Astrocyte of the spinal cord (primary cell): ENCODE measurements around the gene RET.

Experiments used
- DNase-seq: peaks from one replicate; pipeline ENCODE4 v3.0.0; 2011; ENCODE audit warnings: low read depth, low spot score
- H3K4me3 ChIP-seq: 2 replicates; pipeline ENCODE4 v1.5.1; 2011; ENCODE audit warnings: low read depth, mild to moderate bottlenecking, low read length, moderate library complexity
- in situ Hi-C: cut with HindIII; loops from 2 replicates; pipeline ENCODE4 v1.10.0; 2017; ENCODE audit warnings: low sequenced_read_pairs
- TF ChIP-seq, protein P1 (sequence below): IDR thresholded peaks from 2 replicates; pipeline ENCODE4 v1.5.1; 2012; ENCODE audit warnings: low read depth, mild to moderate bottlenecking, low read length, inconsistent platforms

The RET gene

GRCh38 chr10:43056568-43057011 lies 20.3 kb upstream of the RET start:
- in situ Hi-C loops: no loop called here

DNA sequence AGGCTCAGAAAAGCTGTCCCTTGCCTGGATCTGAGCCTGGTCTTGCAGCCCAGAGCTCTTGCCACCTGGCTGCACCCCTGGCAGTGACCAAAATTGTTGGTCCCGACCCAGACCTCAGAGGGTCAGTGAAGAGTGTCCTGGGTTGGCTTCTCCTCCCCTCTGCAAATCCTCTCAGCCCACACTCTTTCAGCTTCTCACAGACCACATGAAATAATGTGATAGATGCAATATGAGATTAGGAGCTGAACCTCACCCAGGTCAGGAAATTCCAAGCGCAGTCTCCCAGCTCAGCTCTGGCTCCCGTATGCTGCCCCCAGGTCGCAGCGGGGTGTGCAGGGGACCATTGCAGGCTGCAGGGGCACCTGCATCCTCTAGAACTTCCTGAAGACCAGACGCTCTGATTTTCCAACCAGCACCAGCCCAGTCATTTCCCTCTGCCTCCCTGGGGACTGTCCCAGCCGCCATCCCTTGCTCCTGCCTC lies 19.6 kb upstream of the RET start:
- in situ Hi-C loops: no loop called here
- TF ChIP-seq, protein P1, sequence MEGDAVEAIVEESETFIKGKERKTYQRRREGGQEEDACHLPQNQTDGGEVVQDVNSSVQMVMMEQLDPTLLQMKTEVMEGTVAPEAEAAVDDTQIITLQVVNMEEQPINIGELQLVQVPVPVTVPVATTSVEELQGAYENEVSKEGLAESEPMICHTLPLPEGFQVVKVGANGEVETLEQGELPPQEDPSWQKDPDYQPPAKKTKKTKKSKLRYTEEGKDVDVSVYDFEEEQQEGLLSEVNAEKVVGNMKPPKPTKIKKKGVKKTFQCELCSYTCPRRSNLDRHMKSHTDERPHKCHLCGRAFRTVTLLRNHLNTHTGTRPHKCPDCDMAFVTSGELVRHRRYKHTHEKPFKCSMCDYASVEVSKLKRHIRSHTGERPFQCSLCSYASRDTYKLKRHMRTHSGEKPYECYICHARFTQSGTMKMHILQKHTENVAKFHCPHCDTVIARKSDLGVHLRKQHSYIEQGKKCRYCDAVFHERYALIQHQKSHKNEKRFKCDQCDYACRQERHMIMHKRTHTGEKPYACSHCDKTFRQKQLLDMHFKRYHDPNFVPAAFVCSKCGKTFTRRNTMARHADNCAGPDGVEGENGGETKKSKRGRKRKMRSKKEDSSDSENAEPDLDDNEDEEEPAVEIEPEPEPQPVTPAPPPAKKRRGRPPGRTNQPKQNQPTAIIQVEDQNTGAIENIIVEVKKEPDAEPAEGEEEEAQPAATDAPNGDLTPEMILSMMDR: no peak
- DNase-seq: no peak
- H3K4me3 ChIP-seq: no peak overlapping the region

More at GRCh38 chr10:43056568-43057011, 20.3 kb upstream of the RET start:
- TF ChIP-seq, protein P1: no peak
- H3K4me3 ChIP-seq: no peak overlapping the region
- DNase-seq: no peak

DNA sequence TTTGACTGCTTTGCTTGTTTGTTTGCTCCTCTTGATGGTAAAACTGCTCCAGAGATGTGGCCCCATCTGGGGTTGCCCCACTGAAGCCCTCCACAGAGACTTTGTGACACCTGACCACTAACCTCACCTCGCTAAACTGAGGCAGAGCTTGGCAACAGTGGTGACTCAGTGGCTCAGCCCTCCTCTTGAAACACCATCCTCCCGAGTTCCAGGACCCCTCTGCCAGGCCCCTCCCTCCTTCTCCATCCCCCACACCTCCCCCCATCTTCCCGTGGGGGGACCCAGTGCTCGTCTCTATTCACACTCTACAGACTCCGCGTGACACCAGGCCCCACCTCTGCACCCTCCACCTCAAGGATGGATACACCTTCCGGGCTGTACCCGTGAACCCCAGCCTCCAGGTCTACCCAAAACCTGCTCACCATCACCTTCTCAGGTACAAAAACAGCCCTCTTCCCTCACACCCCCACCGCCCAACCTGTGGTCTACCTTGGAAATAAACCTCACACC lies 19.0 kb upstream of the RET start:
- TF ChIP-seq, protein P1: no peak
- DNase-seq: no peak
- no peak overlapping the region for H3K4me3 ChIP-seq
- in situ Hi-C loops: no loop called here

DNA sequence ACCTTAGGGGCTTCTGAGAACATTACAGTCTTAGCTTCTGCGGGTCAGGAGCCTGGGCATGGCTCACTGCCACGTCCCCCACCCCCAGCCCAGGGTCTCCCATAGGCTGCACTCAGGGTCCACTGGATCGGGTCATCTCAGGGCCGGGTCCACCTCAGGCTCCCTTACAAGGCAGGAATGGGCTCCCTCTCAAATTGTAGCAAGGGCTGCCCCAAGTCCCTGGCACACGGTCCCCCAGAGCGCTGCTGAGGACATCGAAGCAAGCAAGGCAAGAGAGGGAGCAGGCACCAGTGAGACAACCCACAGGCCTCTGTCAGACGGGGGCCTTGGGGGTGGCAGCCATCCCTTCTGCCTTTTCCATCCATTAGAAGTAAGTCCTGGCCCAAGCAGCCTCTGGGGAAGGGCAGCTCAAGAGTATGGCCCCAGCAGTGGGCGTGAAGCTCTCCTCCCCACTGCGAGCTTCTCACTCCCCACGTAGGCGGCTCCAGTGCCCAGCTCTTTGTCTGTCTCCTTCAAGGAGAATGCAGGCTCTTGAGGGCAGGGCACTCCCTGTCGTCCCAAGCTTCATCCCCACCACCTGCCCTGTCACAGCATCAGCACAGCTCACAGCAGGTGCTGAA lies 18.0 kb upstream of the RET start:
- no peak overlapping the region for H3K4me3 ChIP-seq

GRCh38 chr10:43059336-43059720 lies 17.5 kb upstream of the RET start:
- in situ Hi-C loops: no loop called here

More for the DNA sequence above, 18.0 kb upstream of the RET start:
- in situ Hi-C loops: no loop called here
- TF ChIP-seq, protein P1: no peak
- DNase-seq: no peak

DNA sequence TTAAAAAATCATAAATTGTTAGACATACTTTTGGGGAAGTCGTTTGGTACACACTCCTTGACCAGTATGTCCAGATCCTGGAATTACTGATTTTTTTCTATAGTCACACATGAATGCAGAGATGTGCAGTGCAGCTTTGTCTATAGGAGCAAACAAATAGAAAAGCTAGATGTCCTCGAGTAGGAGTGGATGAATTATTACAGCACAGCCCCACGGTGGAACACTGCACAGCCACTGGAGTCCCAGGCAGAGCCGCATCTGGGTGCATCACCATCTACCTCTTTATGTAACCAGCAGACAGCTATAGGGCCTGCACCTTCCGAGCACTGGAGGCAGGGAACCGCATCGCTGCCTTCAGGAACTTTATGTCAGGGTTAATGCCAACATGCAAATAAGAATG lies 17.0 kb upstream of the RET start:
- in situ Hi-C loops: no loop called here
- H3K4me3 ChIP-seq: no peak overlapping the region
- TF ChIP-seq, protein P1: no peak
- no peak for DNase-seq

More at GRCh38 chr10:43059336-43059720, 17.5 kb upstream of the RET start:
- no peak for DNase-seq
- no peak overlapping the region for H3K4me3 ChIP-seq
- TF ChIP-seq, protein P1: no peak
